ENCODE measurements around the gene OR4K13.

The OR4K13 gene

GRCh38 chr14:20035938-20036337, at the start of gene OR4K13:
TSS of gene OR4K13 (minus strand) at chr14:20036038. CDS start at chr14:20034758, 1,280 bp downstream.
- no peak for DNase-seq

- no peak for DNase-seq
These were observed 23.9 kb upstream of the OR4K13 start, which contains the start of gene OR4L1 for GRCh38 chr14:20059745-20060144. TSS of gene OR4L1 (plus strand) at chr14:20060045. CDS start at chr14:20060045, 0 bp downstream.

- DNase-seq: no peak
These were observed 12.4 kb upstream of the OR4K13 start for GRCh38 chr14:20048202-20048601.

GRCh38 chr14:20044243-20044642, 8.4 kb upstream of the OR4K13 start:
- DNase-seq: no peak

- no peak for DNase-seq
These were observed 389 bp downstream of the OR4K13 start for GRCh38 chr14:20035449-20035848.

GRCh38 chr14:20031058-20031457, 4.8 kb downstream of the OR4K13 start:
- no peak for DNase-seq

- DNase-seq: no peak
These were observed 16.5 kb downstream of the OR4K13 start, which contains the start of gene OR4K14 for GRCh38 chr14:20019257-20019865. TSS of gene OR4K14 (minus strand) at chr14:20019307. CDS start at chr14:20015193, 4,114 bp downstream.

- no peak for DNase-seq
These were observed 27.7 kb downstream of the OR4K13 start for GRCh38 chr14:20008156-20008555.

- DNase-seq: no peak
These were observed 33.5 kb downstream of the OR4K13 start for GRCh38 chr14:20002319-20002718.

- DNase-seq: no peak
These were observed 34.0 kb downstream of the OR4K13 start, which contains the start of gene OR4Q2 for GRCh38 chr14:20001863-20002262. TSS of gene OR4Q2 (plus strand) at chr14:20002163.

GRCh38 chr14:19993438-19993837, 42.4 kb downstream of the OR4K13 start:
- DNase-seq: no peak

Data from DMS79 (cell line).